GM12878 (cell line): Measurements from ENCODE around the gene ITPR2. TPM values are rescaled to one million over a fixed set of nuclear protein-coding genes. Genes with fewer than 3 reads are reported as not detected.

Source experiments
- ASH2L ChIP-seq: fragments of 300-600, 200-600 bp; sonication (generic); IDR thresholded peaks from 2 replicates; pipeline ENCODE4 v1.6.1; 2017; ENCODE audit warnings: low read depth, mild to moderate bottlenecking, borderline replicate concordance
- BCL11A ChIP-seq: IDR thresholded peaks from 2 replicates; pipeline ENCODE4 v1.6.1; 2011; ENCODE audit warnings: low read depth, low read length
- CREB1 ChIP-seq: IDR thresholded peaks from 2 replicates; pipeline ENCODE4 v1.6.1; 2012; ENCODE audit warnings: low read depth, mild to moderate bottlenecking, inconsistent platforms
- FOXM1 ChIP-seq: IDR thresholded peaks from 2 replicates; pipeline ENCODE4 v1.6.1; 2012; ENCODE audit warnings: low read depth, mild to moderate bottlenecking, inconsistent platforms, low read length, moderate library complexity
- IKZF2 ChIP-seq, 2 experiments: fragments of 450-650 bp; IDR thresholded peaks; 2 replicates each; pipeline ENCODE4 v1.6.1; 2017; ENCODE audit warnings: mild to moderate bottlenecking in 2 of 2, moderate library complexity in 2 of 2
- MTA2 ChIP-seq: fragments of 450-650 bp; IDR thresholded peaks from 2 replicates; pipeline ENCODE4 v1.6.1; 2016; ENCODE audit warnings: low read depth, mild to moderate bottlenecking, moderate library complexity
- POU2F2 ChIP-seq: IDR thresholded peaks from 3 replicates; pipeline ENCODE4 v1.6.1; 2011; ENCODE audit warnings: low read depth, mild to moderate bottlenecking, low read length, borderline replicate concordance
- PRDM15 ChIP-seq: fragments of 450-650 bp; formaldehyde crosslinking; IDR thresholded peaks from 2 replicates; pipeline ENCODE4 v1.4.0; 2020; ENCODE audit warnings: mild to moderate bottlenecking, moderate library complexity
- RB1 ChIP-seq: fragments of 450-650 bp; formaldehyde crosslinking; IDR thresholded peaks from 2 replicates; pipeline ENCODE4 v1.6.1; 2017; ENCODE audit warnings: mild to moderate bottlenecking, borderline replicate concordance
- REST ChIP-seq: IDR thresholded peaks from 2 replicates; pipeline ENCODE4 v1.6.1; 2012; ENCODE audit warnings: mild to moderate bottlenecking, low read depth, low read length
- polyA plus RNA-seq, 11 experiments: library from polyadenylated mRNA; depleted of rRNA in 4 of 11; unstranded in 6 of 11; stranded (reverse) in 5 of 11; fragments of >200 nt; fragmentation: Nextera tagmentation in 4 of 11; fragmentation: Illumina TruSeq in 1 of 11; extraction: Ambion mirVana in 4 of 11; extraction: Trizol in 1 of 11; gene quantifications; 1 replicate in 1 of 11; 2 replicates in 10 of 11; pipeline versions ENCODE4 v1.2.1 to v1.2.3, GENCODE V29; 2011 to 2016; ENCODE audit warnings: inconsistent platforms in 2 of 11, missing spikeins in 2 of 11, low read depth in 1 of 11
- total RNA-seq, 4 experiments: library from RNA; depleted of rRNA in 3 of 4; stranded (reverse); fragments of >200 nt in 3 of 4; fragmentation: Illumina TruSeq in 1 of 4; extraction: Trizol in 1 of 4; gene quantifications; 2 replicates each; pipeline versions ENCODE4 v1.2.1 to v1.2.3, GENCODE V29; 2013 to 2021

The ITPR2 gene
- total and polyA plus RNA-seq, 10 of the 15 experiments (the other 5 are each of a cell fraction or from before 2014, with no cell fraction given), result 7.5 to 76.2 (median 47.1) TPM

DNA sequence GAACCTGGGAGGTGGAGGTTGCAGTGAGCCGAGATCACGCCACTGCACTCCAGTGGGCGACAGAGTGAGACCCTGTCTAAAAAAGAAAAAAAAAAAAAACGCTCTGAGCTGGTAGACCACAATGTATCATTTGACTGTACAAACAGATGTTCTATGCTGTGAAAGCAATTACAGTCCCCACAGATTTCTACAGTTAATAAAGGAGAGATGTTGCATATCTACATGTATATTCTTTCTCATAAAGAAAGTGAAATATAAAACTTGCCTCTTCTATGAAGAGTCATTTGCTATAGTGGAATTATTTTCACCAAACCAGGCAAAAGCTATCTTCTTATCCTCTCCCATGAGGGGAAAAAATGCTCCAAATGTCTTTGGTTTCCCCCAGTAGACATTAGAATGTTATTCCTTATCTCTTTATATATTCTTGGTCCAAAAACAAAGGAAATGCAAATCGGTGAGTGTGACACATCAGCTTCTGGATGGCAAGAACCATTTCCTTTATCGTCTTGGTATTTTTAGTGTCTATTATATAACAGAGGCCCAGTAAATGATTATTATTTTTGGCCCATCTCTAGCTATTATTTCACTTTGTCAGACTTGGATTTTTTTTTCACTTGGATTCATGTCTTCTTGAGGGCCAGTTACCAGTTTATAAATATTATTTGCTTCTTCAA is 407.3 kb downstream of the ITPR2 start (continued):
- TF ChIP-seq REST (no peak), MTA2 (peak; percentile 48), PRDM15 (CRISPR knock-in tag) (no peak), CREB1 (no peak), RB1 (no peak), FOXM1 (0 out of 2 replicates have a peak, but pooled peaks have one; percentile 37), BCL11A (peak; percentile 47; the same call in 1 of the 2 replicates), ASH2L (no peak), IKZF2 (IDR thresholded peaks at IDR 0.05) (0 out of 4 replicates have a peak, but pooled peaks of 1 of the 2 experiments have one; percentile 14), POU2F2 (no peak)
